ENCODE measurements around the gene HOMER2.

The HOMER2 gene

GRCh38 chr15:82855286-82856100 is 97.0 kb downstream of the HOMER2 start:
- no peak for DNase-seq

GRCh38 chr15:82854554-82854953 is 98.0 kb downstream of the HOMER2 start:
- no peak for DNase-seq

DNA sequence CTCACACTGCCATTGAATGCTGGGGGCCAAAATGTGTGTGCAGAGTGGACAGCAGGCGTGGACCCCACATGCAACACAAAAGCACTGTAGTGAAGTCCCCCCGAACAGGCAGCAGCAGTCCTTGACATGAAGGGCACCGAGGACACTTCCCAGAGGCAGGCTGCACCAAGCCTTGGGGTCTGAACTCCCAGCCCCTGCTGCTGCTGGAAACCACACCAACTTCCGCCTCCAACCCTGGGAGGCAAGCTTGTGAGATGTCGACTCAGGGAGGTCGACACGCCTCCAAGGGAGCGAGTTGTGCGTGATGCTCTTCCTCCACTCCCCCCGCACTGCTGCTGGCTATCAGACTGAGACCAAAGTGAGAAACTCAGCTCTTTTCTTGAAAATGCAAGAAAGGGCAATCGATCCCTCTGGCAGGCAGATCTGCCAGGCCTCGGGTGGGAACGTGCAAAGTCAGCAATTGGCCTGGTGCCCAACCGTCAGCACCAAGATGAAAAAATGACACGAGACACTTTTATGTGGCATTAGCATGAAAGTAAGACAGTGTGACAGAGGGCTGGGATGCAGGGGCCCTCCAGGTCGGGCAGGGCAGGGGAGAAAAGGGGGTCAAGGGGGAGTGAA is 99.5 kb downstream of the HOMER2 start:
- no peak for DNase-seq

- DNase-seq, result no peak
These were observed 100.5 kb downstream of the HOMER2 start for GRCh38 chr15:82851981-82852511.

DNA sequence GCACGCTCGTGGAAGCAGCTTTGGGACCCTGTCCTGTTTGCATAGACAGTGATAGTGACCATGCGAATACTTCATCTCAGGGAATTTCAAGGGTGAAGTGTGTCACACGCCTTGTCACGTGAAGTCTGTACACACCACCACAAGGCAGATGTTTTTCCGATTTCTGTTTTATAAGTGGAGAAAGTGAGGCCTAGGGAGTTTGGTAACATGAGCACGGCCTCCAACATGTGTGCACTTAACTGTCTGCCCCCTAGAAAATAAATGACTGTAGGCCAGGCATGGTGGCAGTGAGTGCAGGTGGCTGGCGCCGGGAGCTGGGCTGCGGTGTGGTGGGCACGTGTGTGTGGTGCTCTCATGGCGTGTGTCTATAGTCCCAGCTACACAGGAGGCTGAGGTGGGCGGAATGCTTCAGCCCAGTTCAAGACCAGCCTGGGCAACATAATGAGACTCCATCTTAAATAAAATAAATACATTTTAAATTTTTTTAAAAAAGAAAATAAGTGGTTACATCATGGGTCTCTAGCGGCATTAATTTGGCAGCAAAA is 101.1 kb downstream of the HOMER2 start:
- DNase-seq, result no peak

- DNase-seq, result no peak
These were observed 101.8 kb downstream of the HOMER2 start for GRCh38 chr15:82850731-82851130.

DNA sequence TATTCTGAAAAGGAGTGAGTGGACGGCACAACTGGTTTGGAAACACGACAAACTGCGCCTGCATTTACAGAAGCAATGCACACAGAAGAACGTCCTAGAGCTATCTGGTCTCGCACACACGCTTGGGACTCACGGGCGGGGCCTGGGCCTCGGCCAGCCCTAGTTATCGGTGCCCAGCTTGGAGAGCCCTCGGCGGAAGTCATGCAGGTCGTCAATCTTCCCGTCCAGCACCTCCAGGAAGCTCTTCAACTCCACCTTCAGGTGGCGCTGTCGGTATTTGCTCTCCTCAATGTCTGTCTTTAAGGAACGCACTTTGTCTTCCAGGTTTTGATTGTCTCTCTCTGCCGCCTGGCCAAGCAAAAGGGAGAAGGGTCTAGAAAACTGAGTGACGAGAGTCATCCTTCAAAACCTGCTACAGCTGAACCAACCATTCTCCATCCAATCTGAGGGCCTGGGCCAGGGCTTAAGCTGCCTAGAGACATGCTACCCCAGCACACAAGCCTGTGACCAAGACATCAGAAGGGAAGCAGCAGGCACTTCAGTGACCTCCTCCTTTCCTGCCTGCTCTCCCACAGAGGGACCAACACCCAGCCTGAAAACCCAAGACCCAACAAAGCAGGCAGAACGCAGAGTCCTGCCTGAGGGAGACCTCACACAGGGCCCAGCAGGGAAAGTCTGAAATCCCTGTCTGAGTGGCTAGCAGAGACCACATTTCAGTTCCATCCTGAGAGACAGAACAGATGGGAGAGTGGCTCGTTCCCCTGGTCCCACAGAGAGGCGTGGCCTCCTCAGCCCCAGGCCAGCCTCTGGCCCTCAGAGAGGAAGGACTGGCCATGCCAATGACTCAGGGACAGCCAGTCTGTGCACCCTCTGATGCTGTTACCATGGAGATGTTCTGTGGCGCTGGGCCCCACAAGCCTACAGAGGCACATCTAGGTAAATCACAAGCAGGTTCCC is 102.7 kb downstream of the HOMER2 start:
- peak in 3 of 5 donors; percentile 21 to 62 (median 21) for DNase-seq

DNA sequence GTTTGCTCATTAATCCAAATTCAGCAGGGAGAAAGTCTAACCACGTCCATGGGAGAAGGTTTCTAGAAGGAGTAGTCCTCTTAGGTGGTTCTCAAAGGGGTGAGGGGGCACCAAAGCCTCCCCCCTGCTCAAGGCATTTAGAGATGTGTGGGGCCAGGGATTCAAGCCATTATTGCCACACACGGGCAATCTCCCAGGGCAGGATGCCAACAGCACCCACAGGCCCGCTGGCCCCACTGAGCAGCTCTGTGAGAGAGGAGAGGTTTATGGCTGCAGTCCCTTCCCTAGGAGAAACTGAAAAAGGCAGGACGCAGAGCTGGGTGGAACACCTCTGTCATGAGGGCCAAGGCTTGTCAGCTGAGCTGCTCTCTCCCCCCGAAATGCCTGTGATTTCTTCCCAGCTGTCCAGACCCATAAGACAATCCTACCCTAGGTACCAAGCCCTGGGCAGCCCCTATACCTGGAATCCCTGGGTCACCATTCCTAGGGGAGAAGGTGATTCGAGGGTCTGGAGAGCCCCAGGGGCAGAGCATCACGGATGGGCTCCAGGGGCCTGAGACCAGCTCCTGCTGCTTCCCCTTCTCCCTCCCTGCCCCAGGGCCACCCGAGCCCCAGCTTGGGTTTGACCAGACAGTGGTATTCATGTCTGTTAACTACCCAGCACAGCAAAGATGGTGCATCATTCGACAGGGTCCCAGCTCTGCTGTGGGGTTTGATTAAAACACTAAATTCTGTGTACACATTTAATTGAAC is 104.1 kb downstream of the HOMER2 start:
- DNase-seq, result no peak

GRCh38 chr15:82847703-82848102 is 104.8 kb downstream of the HOMER2 start:
- DNase-seq, result no peak

DNA sequence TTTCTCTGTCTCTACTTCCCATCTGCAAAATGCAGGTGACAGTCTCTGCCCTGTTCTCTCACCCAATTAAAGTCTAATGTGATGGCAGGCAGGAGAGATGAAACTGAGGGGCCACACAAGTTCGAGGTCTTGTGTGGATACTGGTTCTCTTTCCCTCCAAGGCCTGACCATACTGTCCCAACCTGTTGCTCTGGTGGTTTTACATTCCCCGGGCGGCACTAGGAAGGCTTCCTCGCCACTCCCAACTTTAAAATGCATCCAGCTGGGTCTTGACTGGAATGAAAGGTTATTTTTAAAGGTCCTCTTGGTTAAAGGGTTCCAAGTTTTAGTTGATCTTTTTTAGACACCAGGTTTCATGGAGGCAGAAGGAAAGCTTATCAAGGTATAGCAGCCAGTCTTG is 105.9 kb downstream of the HOMER2 start:
- no peak for DNase-seq

GRCh38 chr15:82845686-82846085 is 106.8 kb downstream of the HOMER2 start:
- no peak for DNase-seq

DNA sequence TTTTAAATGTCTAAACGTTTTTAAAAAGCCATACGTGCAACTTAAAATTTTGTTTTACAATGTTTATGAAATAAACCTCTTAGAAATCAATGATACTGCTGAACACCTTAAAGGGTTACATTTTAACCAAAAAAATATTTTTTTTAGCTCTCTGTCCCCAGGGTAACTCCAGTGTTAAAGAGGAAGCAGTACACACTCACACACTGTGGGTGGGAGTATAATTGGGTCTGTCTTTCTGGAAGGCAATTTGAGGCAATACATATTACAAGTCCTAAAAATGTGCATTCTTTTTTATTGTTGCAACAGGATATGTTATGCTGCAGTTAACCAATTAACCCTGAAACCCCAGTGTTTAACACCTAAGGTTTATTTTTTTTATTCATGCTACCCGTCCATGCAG is 109.0 kb downstream of the HOMER2 start:
- DNase-seq, result no peak

DNA sequence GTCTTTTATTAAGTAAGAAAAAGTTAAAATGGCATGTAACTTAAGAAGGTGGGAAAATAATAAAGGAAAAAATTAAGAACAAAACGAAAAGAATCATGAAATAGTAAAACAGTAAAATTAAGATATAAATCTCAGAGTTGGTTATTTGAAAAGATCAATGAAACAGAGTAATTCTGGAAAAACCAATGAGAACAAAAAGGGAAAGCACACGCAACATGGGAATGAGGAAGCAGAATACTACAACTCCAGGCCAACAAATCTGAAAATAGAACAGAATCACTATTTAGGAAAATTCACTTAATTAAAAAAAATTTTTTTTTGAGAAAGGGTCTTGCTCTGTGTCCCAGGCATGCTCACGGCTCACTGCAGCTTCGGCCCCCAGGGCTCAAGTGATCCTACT is 112.4 kb downstream of the HOMER2 start:
- DNase-seq, result no peak

GRCh38 chr15:82839136-82839535 is 113.4 kb downstream of the HOMER2 start:
- DNase-seq, result no peak

DNA sequence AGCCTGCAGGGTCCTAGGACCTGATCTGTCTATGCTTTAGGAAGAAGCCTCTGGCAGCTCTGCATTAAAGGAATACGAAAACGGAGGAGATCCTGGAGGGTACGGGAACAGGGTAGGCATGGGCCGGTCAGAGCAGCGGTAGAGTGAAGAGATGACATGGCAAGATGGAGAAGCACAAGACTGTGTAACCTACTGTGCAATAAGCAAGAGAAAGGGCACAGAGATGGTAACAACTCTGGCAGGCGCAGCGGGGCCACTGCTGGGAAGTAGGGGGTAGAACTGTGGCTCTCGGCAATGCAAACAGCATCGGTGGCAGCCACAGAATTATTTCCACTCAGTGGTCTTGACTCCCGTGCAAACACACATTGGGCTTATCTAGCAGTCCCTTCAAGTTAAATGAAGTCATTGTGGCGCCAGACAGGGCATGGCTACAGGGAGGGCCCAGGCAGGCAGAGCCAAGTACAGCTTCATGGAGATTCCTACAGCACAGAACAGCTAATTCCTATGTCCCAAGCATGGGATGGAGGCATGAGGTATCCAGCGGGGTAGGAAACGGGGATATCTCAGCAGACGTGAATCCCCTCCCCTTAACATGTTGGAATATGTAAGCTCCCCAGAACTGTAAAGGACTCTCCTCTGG is 114.3 kb downstream of the HOMER2 start:
- DNase-seq, result no peak

DNA sequence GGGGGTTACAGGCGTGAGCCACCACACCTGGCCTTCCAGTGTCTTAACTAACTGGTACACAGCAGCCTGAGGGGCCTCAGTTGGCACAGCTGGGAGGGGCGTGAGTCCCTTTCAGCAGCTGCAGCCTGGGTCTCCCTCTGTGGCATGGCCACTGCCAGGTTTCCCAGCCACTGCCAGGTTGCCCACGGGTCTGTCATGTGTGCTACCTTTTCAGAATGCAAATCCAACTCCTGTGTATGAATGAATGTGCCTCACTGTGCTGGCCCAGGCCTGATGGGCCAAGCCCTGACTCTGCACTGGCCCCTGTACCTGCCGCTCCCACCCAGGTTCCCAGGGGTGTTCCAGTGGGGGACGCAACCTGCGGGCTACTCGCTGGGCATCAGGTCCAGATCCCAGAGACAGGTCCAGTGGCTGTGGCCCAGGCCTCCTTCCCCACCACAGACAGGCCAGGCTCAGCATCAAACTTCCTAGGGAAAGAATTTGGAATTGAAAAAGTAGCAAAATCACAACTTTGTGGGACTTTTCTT is 117.1 kb downstream of the HOMER2 start:
- DNase-seq, result no peak

GRCh38 chr15:82833362-82833682 is 119.2 kb downstream of the HOMER2 start:
- DNase-seq, result no peak

- DNase-seq, result peak in 1 of 5 donors; percentile 65
These were observed 119.7 kb downstream of the HOMER2 start for GRCh38 chr15:82832601-82833361.

- no peak for DNase-seq
These were observed 120.5 kb downstream of the HOMER2 start for GRCh38 chr15:82831894-82832600.

Data from T-helper 1 cell (primary cell).